ENCODE measurements around the gene BDKRB2.
A peak's percentile ranks its signal among the peaks of the same experiment; 100 is the strongest.

Gene BDKRB2

DNA sequence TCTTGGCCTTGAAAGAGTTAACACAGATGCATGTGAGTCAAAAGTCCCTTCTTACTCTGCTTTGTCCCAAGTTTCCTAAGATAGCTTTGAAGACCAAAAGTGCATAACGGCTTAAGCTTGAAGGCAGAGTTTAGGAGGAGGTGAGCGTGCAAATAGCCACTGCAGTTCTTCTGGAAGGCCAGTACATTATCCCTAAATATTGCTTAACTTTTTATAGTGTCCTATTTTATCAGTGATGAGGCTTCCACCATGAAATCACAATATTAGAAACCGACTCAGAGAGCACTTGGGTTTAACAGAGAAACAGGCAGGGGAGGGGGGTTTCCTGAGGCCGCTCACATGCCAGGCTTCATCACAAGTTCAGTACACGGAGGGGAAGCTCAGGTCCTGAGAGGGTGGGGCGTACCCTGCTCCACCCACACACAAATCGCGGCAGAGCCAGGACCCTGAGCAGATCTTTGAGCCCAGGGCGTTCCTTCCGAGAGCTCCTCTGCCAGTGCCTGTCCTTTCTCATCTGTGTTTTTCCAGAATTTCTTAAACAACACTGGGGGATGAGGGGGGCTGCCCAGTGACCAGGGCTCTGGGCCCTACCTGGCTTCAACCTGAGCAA, 26.8 kb upstream of the BDKRB2 start:
- TF ChIP-seq, protein P1, sequence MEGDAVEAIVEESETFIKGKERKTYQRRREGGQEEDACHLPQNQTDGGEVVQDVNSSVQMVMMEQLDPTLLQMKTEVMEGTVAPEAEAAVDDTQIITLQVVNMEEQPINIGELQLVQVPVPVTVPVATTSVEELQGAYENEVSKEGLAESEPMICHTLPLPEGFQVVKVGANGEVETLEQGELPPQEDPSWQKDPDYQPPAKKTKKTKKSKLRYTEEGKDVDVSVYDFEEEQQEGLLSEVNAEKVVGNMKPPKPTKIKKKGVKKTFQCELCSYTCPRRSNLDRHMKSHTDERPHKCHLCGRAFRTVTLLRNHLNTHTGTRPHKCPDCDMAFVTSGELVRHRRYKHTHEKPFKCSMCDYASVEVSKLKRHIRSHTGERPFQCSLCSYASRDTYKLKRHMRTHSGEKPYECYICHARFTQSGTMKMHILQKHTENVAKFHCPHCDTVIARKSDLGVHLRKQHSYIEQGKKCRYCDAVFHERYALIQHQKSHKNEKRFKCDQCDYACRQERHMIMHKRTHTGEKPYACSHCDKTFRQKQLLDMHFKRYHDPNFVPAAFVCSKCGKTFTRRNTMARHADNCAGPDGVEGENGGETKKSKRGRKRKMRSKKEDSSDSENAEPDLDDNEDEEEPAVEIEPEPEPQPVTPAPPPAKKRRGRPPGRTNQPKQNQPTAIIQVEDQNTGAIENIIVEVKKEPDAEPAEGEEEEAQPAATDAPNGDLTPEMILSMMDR (IDR thresholded peaks at IDR 0.05; ENCODE audit: low read depth, low read length, missing control alignments): no peak
- no peak overlapping the region for H3K4me3 ChIP-seq (ENCODE audit: low read depth, low read length)
- no peak for DNase-seq (ENCODE audit: low read depth)

DNA sequence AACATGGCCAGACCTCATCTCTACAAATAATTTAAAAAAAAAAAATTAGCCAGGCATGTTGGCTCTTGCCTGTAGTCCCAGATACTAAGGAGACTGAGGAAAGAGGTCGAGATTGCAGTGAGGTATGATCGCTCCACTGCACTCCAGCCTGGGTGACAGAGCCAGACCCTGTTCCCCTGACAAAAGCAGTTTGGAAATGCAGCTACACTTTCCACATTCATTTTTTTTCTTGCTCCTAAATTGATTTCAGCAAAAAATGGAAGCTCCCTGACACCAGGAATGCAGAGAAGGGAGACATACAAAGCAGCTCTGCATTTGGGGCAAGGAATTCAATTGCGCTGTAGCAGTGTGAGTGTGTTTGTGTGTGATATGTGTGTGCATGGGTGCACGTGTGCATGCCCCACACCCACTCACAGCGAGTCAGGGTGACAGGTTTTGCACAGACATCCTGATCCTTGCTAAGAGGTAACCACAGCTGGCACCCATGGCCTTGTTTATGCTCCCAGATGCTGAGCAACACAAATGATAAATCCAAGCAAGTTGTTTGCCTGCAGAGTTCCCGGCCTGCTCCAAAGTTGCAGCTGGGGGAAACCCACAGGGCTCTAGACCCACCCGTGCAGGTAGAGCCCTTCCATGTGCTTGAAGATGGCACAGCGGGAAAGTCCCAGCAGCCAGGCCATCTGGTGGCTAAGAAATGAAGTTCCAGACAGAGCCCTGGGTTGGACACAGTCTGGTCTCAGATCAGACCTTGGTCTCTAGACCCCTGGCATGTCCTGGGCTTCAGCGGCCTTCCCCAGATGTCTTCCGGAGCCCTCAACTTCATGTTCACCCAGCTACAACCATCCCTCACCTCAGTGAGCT, 25.9 kb upstream of the BDKRB2 start:
- DNase-seq (ENCODE audit: low read depth): no peak
- H3K4me3 ChIP-seq (ENCODE audit: low read depth, low read length): no peak overlapping the region
- TF ChIP-seq, protein P1 (IDR thresholded peaks at IDR 0.05; ENCODE audit: low read depth, low read length, missing control alignments): peak; percentile 8

GRCh38 chr14:96180043-96180874, 24.4 kb upstream of the BDKRB2 start:
- TF ChIP-seq, protein P1 (IDR thresholded peaks at IDR 0.05; ENCODE audit: low read depth, low read length, missing control alignments): no peak
- H3K4me3 ChIP-seq (ENCODE audit: low read depth, low read length): no peak overlapping the region
- DNase-seq (ENCODE audit: low read depth): no peak

GRCh38 chr14:96181186-96182056, 23.2 kb upstream of the BDKRB2 start:
- no peak overlapping the region for H3K4me3 ChIP-seq (ENCODE audit: low read depth, low read length)
- no peak for DNase-seq (ENCODE audit: low read depth)
- TF ChIP-seq, protein P1 (IDR thresholded peaks at IDR 0.05; ENCODE audit: low read depth, low read length, missing control alignments): no peak

GRCh38 chr14:96182546-96182945, 22.1 kb upstream of the BDKRB2 start:
- DNase-seq (ENCODE audit: low read depth): no peak

More at GRCh38 chr14:96182546-96182945, 22.1 kb upstream of the BDKRB2 start:
- TF ChIP-seq, protein P1 (IDR thresholded peaks at IDR 0.05; ENCODE audit: low read depth, low read length, missing control alignments): no peak
- H3K4me3 ChIP-seq (ENCODE audit: low read depth, low read length): no peak overlapping the region
